GM19438 (cell line): ENCODE data around the gene KIF5B.
"Not testable (repeated sequence)": the region's sequence is repeated elsewhere in the genome, so short reads cannot be mapped to it uniquely, and the experiment has no call there.

Source experiments
- ATAC-seq: cut with Tn5 transposase; IDR thresholded peaks from one replicate; pipeline ENCODE4 v1.9.1; 2021; ENCODE audit warnings: low read depth; ENCODE audit not compliant: unreplicated experiment

Gene KIF5B

GRCh38 chr10:32060347-32060746 lies 4.1 kb upstream of the KIF5B start:
- no peak for ATAC-seq

- no peak for ATAC-seq
Measured at GRCh38 chr10:32059472-32059871, 3.2 kb upstream of the KIF5B start.

- no peak for ATAC-seq
Measured at GRCh38 chr10:32057036-32057372, 779 bp upstream of the KIF5B start.

GRCh38 chr10:32055478-32056135 lies 618 bp downstream of the KIF5B start:
- peak; percentile 49 for ATAC-seq

GRCh38 chr10:32054094-32054493 lies 2.1 kb downstream of the KIF5B start:
- no peak for ATAC-seq

- ATAC-seq: not testable (repeated sequence)
Measured at GRCh38 chr10:32053392-32053791, 2.8 kb downstream of the KIF5B start.

GRCh38 chr10:32051926-32052325 lies 4.3 kb downstream of the KIF5B start:
- no peak for ATAC-seq

GRCh38 chr10:32050177-32050576 lies 6.0 kb downstream of the KIF5B start:
- no peak for ATAC-seq

GRCh38 chr10:32049113-32049512 lies 7.1 kb downstream of the KIF5B start:
- ATAC-seq: no peak

- ATAC-seq: no peak
Measured at GRCh38 chr10:32048282-32048681, 7.9 kb downstream of the KIF5B start.

GRCh38 chr10:32047881-32048280 lies 8.3 kb downstream of the KIF5B start:
- no peak for ATAC-seq

GRCh38 chr10:32046151-32046550 lies 10.1 kb downstream of the KIF5B start:
- ATAC-seq: no peak

- not testable (repeated sequence) for ATAC-seq
Measured at GRCh38 chr10:32042730-32043129, 13.5 kb downstream of the KIF5B start.

- ATAC-seq: no peak
Measured at GRCh38 chr10:32041290-32042028, 14.8 kb downstream of the KIF5B start.

GRCh38 chr10:32039734-32040133 lies 16.5 kb downstream of the KIF5B start:
- ATAC-seq: no peak

GRCh38 chr10:32038777-32039176 lies 17.4 kb downstream of the KIF5B start:
- no peak for ATAC-seq

GRCh38 chr10:32036922-32037321 lies 19.3 kb downstream of the KIF5B start:
- no peak for ATAC-seq

GRCh38 chr10:32035038-32035437 lies 21.2 kb downstream of the KIF5B start:
- ATAC-seq: no peak

- ATAC-seq: no peak
Measured at GRCh38 chr10:32033171-32033570, 23.1 kb downstream of the KIF5B start.

GRCh38 chr10:32031920-32032319 lies 24.3 kb downstream of the KIF5B start:
- no peak for ATAC-seq

- no peak for ATAC-seq
Measured at GRCh38 chr10:32031424-32031823, 24.8 kb downstream of the KIF5B start.

GRCh38 chr10:32028710-32029109 lies 27.5 kb downstream of the KIF5B start:
- ATAC-seq: no peak
